H1 (cell line): Measurements from ENCODE around the gene PLXNA4. TPM values are rescaled to one million over a fixed set of nuclear protein-coding genes. Genes with fewer than 3 reads are reported as not detected.

Source experiments
- CTCF ChIA-PET: fragments of 300-600 bp; sonication (Branson Sonifier 250); formaldehyde crosslinking; loops from one replicate; lab custom pipeline; 2021; ENCODE audit not compliant: partially characterized antibody; lab: Charles Lee
- POLR2A ChIA-PET: fragments of 300-600 bp; sonication (Branson Sonifier 250); formaldehyde crosslinking; loops from one replicate; lab custom pipeline; 2021; ENCODE audit warnings: inconsistent platforms; ENCODE audit not compliant: partially characterized antibody; lab: Charles Lee
- DNase-seq, 2 experiments: peaks; one replicate each; pipeline versions ENCODE4 v3.0.0 to v3.0.0-alpha.2; 2010 to 2022; ENCODE audit warnings: low spot score in 2 of 2, low read depth in 1 of 2, mixed read lengths in 1 of 2
- FAIRE-seq: peaks from 2 replicates; lab custom pipeline; 2011; peaks lifted over from hg19 to GRCh38; lab: Jason Lieb, UNC
- H2AFZ ChIP-seq: 2 replicates; pipeline ENCODE4 v1.8.1; 2012; ENCODE audit warnings: low read length, inconsistent platforms
- H2AK5ac ChIP-seq: 2 replicates; pipeline ENCODE4 v1.6.1; 2013; ENCODE audit warnings: low read depth, low read length
- H2BK120ac ChIP-seq: replicated peaks from 2 replicates; pipeline ENCODE3; 2013; ENCODE audit warnings: low read depth, low read length, inconsistent platforms
- H2BK12ac ChIP-seq: 2 replicates; pipeline ENCODE4 v1.6.1; 2013; ENCODE audit warnings: low read depth, low read length
- H2BK15ac ChIP-seq: 2 replicates; pipeline ENCODE4 v1.6.1; 2013; ENCODE audit warnings: low read length
- H2BK20ac ChIP-seq: 2 replicates; pipeline ENCODE4 v1.6.1; 2013; ENCODE audit warnings: low read length
- H2BK5ac ChIP-seq: 2 replicates; pipeline ENCODE4 v1.6.1; 2013; ENCODE audit warnings: low read depth, low read length
- H3K14ac ChIP-seq: 2 replicates; pipeline ENCODE4 v1.6.1; 2013; ENCODE audit warnings: inconsistent platforms; ENCODE audit not compliant: insufficient read length
- H3K18ac ChIP-seq: 2 replicates; pipeline ENCODE4 v1.6.1; 2013; ENCODE audit warnings: low read length; ENCODE audit errors: extremely low read depth
- H3K23ac ChIP-seq: 2 replicates; pipeline ENCODE4 v1.6.1; 2013; ENCODE audit warnings: inconsistent platforms; ENCODE audit not compliant: insufficient read length
- H3K23me2 ChIP-seq: 2 replicates; pipeline ENCODE4 v1.6.1; 2013; ENCODE audit warnings: low read depth, low read length
- H3K27ac ChIP-seq: 2 replicates; pipeline ENCODE4 v1.6.1; 2011; ENCODE audit warnings: low read depth, low read length, inconsistent platforms
- H3K27me3 ChIP-seq, 4 experiments: replicated peaks in 1 of 4; 1 replicate in 1 of 4; 2 replicates in 3 of 4; pipeline versions ENCODE4 v1.6.1 to v1.8.1; 2011 to 2013; ENCODE audit warnings: low read length in 3 of 4, mild to moderate bottlenecking in 3 of 4, inconsistent platforms in 2 of 4, mixed read lengths in 2 of 4, moderate library complexity in 1 of 4; ENCODE audit not compliant: control insufficient read depth in 3 of 4, insufficient read depth in 3 of 4; ENCODE audit errors: extremely low read depth in 1 of 4
- H3K36me3 ChIP-seq, 4 experiments: 2 replicates each; pipeline versions ENCODE4 v1.6.1 to v1.8.1; 2011 to 2013; ENCODE audit warnings: mild to moderate bottlenecking in 4 of 4, low read length in 3 of 4, moderate library complexity in 2 of 4, control low read depth in 1 of 4, inconsistent platforms in 1 of 4; ENCODE audit not compliant: insufficient read depth in 4 of 4, control insufficient read depth in 2 of 4
- H3K4ac ChIP-seq: replicated peaks from 2 replicates; pipeline ENCODE3; 2013; ENCODE audit warnings: low read length, low read depth, mixed read lengths, inconsistent platforms; ENCODE audit not compliant: insufficient read length
- H3K4me1 ChIP-seq, 4 experiments: replicated peaks in 1 of 4; 1 replicate in 1 of 4; 2 replicates in 3 of 4; pipeline versions ENCODE4 v1.6.1 to v1.8.1; 2011 to 2013; ENCODE audit warnings: low read length in 3 of 4, inconsistent platforms in 2 of 4, mixed read lengths in 1 of 4; ENCODE audit not compliant: insufficient read depth in 4 of 4, control insufficient read depth in 3 of 4
- H3K4me2 ChIP-seq, 2 experiments: 2 replicates each; pipeline versions ENCODE4 v1.6.1 to v1.8.1; 2011 to 2013; ENCODE audit warnings: low read depth in 2 of 2, low read length in 2 of 2, control low read depth in 1 of 2, inconsistent platforms in 1 of 2, mild to moderate bottlenecking in 1 of 2; ENCODE audit not compliant: insufficient read depth in 1 of 2
- H3K4me3 ChIP-seq, 4 experiments: fragments of 200-600, 300-600 bp in 1 of 4; sonication (generic), shearing (Covaris generic), sonication (Bioruptor Twin) in 1 of 4; 2 replicates each; pipeline versions ENCODE4 v1.5.1 to v1.8.1; 2011 to 2016; ENCODE audit warnings: low read length in 4 of 4, low read depth in 3 of 4, control low read depth in 2 of 4, inconsistent platforms in 2 of 4, mild to moderate bottlenecking in 2 of 4, mixed read lengths in 1 of 4, moderate library complexity in 1 of 4; ENCODE audit not compliant: insufficient read depth in 2 of 4; ENCODE audit errors: extremely low read depth in 1 of 4
- H3K56ac ChIP-seq: replicated peaks from 2 replicates; pipeline ENCODE3; 2013; ENCODE audit warnings: low read depth, mild to moderate bottlenecking, mixed read lengths, low read length, inconsistent platforms; ENCODE audit not compliant: insufficient read length
- H3K79me1 ChIP-seq: 2 replicates; pipeline ENCODE4 v1.6.1; 2013; ENCODE audit warnings: low read depth, low read length, control low read depth
- H3K79me2 ChIP-seq, 2 experiments: 2 replicates each; pipeline versions ENCODE4 v1.6.1 to v1.8.1; 2012 to 2013; ENCODE audit warnings: low read length in 2 of 2, mild to moderate bottlenecking in 2 of 2, inconsistent platforms in 1 of 2; ENCODE audit not compliant: insufficient read depth in 2 of 2, control insufficient read depth in 1 of 2
- H3K9ac ChIP-seq, 4 experiments: replicated peaks in 1 of 4; 1 replicate in 1 of 4; 2 replicates in 3 of 4; pipeline versions ENCODE4 v1.6.1 to v1.8.1; 2011 to 2013; ENCODE audit warnings: low read depth in 3 of 4, low read length in 3 of 4, control low read depth in 2 of 4, mild to moderate bottlenecking in 2 of 4, moderate library complexity in 2 of 4, inconsistent platforms in 1 of 4; ENCODE audit errors: extremely low read depth in 1 of 4
- H3K9me3 ChIP-seq, 2 experiments: 2 replicates each; pipeline versions ENCODE4 v1.6.1 to v1.8.1; 2012 to 2013; ENCODE audit warnings: mild to moderate bottlenecking in 2 of 2, moderate library complexity in 2 of 2, control low read depth in 1 of 2, inconsistent platforms in 1 of 2, low read depth in 1 of 2, low read length in 1 of 2, mixed read lengths in 1 of 2; ENCODE audit not compliant: insufficient read depth in 2 of 2
- H4K20me1 ChIP-seq, 2 experiments: replicated peaks in 1 of 2; 2 replicates each; pipeline versions ENCODE3 to v1.8.1; 2011 to 2013; ENCODE audit warnings: inconsistent platforms in 2 of 2, low read length in 2 of 2, mild to moderate bottlenecking in 1 of 2; ENCODE audit not compliant: insufficient read depth in 2 of 2, control insufficient read depth in 1 of 2
- H4K5ac ChIP-seq: 2 replicates; pipeline ENCODE4 v1.6.1; 2013; ENCODE audit warnings: low read length, low read depth, mixed read lengths, inconsistent platforms; ENCODE audit not compliant: insufficient read length
- H4K8ac ChIP-seq: 2 replicates; pipeline ENCODE4 v1.8.0; 2013; ENCODE audit warnings: mild to moderate bottlenecking, moderate library complexity, low read length, inconsistent platforms; ENCODE audit not compliant: insufficient read depth; ENCODE audit errors: extremely low read depth
- H4K91ac ChIP-seq: replicated peaks from 2 replicates; pipeline ENCODE3; 2013; ENCODE audit warnings: low read length, mixed read lengths, inconsistent platforms; ENCODE audit not compliant: insufficient read length
- BCL11A ChIP-seq, 2 experiments: IDR thresholded peaks; one replicate each; pipeline ENCODE4 v1.6.1; 2011; ENCODE audit warnings: low read depth in 2 of 2, low read length in 2 of 2, mild to moderate bottlenecking in 2 of 2
- BRCA1 ChIP-seq: IDR thresholded peaks from 2 replicates; pipeline ENCODE4 v1.6.1; 2012; ENCODE audit warnings: low read depth, low read length, improper control_type of control experiment
- CEBPB ChIP-seq: IDR thresholded peaks from 2 replicates; pipeline ENCODE4 v1.6.1; 2012; ENCODE audit warnings: low read depth, low read length
- CHD1 ChIP-seq: IDR thresholded peaks from 2 replicates; pipeline ENCODE4 v1.6.1; 2012; ENCODE audit warnings: low read depth, low read length, improper control_type of control experiment
- CREB1 ChIP-seq: IDR thresholded peaks from 2 replicates; pipeline ENCODE4 v1.6.1; 2012; ENCODE audit warnings: inconsistent platforms
- KDM1A ChIP-seq: fragments of 200-600, 300-600 bp; sonication (generic); IDR thresholded peaks from 2 replicates; pipeline ENCODE4 v1.7.1; 2016; ENCODE audit warnings: mild to moderate bottlenecking, low read length, borderline replicate concordance
- NANOG ChIP-seq: IDR thresholded peaks from 2 replicates; pipeline ENCODE4 v1.6.1; 2011; ENCODE audit warnings: low read length, low read depth, mild to moderate bottlenecking, inconsistent platforms; ENCODE audit not compliant: insufficient read depth, poor library complexity, severe bottlenecking
- PHF8 ChIP-seq: fragments of 200-600 bp; sonication (generic); conservative IDR thresholded peaks from 2 replicates; pipeline ENCODE4 v1.7.1; 2012; ENCODE audit warnings: low read depth, mild to moderate bottlenecking, inconsistent platforms, low read length, moderate library complexity
- RAD21 ChIP-seq, 2 experiments: IDR thresholded peaks in 1 of 2; conservative IDR thresholded peaks in 1 of 2; 2 replicates each; pipeline ENCODE4 v1.6.1; 2011; ENCODE audit warnings: low read depth in 2 of 2, low read length in 2 of 2, improper control_type of control experiment in 1 of 2, inconsistent platforms in 1 of 2, mild to moderate bottlenecking in 1 of 2, moderate library complexity in 1 of 2
- TAF1 ChIP-seq: IDR thresholded peaks from 2 replicates; pipeline ENCODE4 v1.6.1; 2011; ENCODE audit warnings: mild to moderate bottlenecking, low read depth, low read length
- TAF7 ChIP-seq: optimal IDR thresholded peaks from 2 replicates; pipeline ENCODE3; 2011; ENCODE audit warnings: low read depth, mild to moderate bottlenecking, inconsistent platforms, low read length, moderate library complexity, borderline replicate concordance
- TBP ChIP-seq: IDR thresholded peaks from 2 replicates; pipeline ENCODE4 v1.6.1; 2011; ENCODE audit warnings: low read depth, low read length, improper control_type of control experiment
- TEAD4 ChIP-seq: IDR thresholded peaks from 2 replicates; pipeline ENCODE4 v1.6.1; 2012; ENCODE audit warnings: low read depth, low read length, inconsistent platforms, mixed read lengths
- WGBS, 2 experiments: shearing (Covaris generic) in 1 of 2; methylation state at CpG; one replicate each; pipeline versions ENCODE4 v1.1.6 to v1.1.7; 2013 to 2015; ENCODE audit warnings: low lambda C conversion rate in 2 of 2, mixed read lengths in 2 of 2, inconsistent platforms in 1 of 2, low coverage in 1 of 2, missing lambda C conversion rate in 1 of 2; ENCODE audit not compliant: insufficient replicate concordance in 2 of 2, insufficient coverage in 1 of 2, insufficient read length in 1 of 2; ENCODE audit errors: extremely low coverage in 1 of 2, missing lambda C conversion rate in 1 of 2; 5-methylcytosine and 5-hydroxymethylcytosine counted together
- polyA plus RNA-seq, 7 experiments: library from polyadenylated mRNA; depleted of rRNA in 3 of 7; stranded (reverse) in 5 of 7; unstranded in 2 of 7; fragments of >200 nt in 5 of 7; fragments of 200-250 nt in 2 of 7; gene quantifications; 1 replicate in 5 of 7; 2 replicates in 1 of 7; 4 replicates in 1 of 7; pipeline versions ENCODE4 v1.2.1 to v1.2.3, GENCODE V29; 2011 to 2013; ENCODE audit warnings: missing spikeins in 2 of 7, mixed read lengths in 2 of 7
- total RNA-seq: library from RNA; stranded (reverse); fragmentation: NEBNext Ultra II Directional; extraction: Animal tissue kit (Norgen Biotek cat#: 25700); gene quantifications from 2 replicates; pipeline ENCODE4 v1.2.1, GENCODE V29; 2021
- TF ChIP-seq, protein P1 (sequence below): IDR thresholded peaks from 2 replicates; pipeline ENCODE4 v1.6.1; 2011; ENCODE audit warnings: low read length, improper control_type of control experiment

PLXNA4 gene
- total and polyA plus RNA-seq, 2 of the 8 experiments (the other 6 are each of a cell fraction or from before 2014, with no cell fraction given), result 0.76 to 0.79 TPM

DNA sequence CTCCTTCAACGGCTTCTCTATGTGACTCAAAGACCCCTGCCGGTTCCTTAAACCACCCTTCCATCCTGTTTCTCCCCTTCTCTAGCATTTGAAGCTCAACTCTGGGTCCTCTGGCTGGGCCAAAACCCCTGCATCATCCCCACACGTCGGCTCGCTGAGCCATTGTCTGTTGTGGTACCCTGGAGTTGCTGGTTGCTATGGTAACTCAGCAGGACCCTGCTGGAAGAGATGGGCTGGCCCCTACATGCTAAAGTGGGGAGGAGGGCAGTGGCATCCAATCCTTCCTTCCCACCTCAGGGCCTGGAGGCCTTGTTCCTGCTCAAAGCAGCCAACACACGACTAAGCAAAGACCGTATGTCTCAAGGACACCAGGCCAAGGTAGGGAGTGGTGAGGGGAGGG, 452.5 kb downstream of the PLXNA4 start:
- Histone ChIP-seq H4K8ac (no peak overlapping the region), H4K91ac (no peak overlapping the region), H3K27me3 (no peaks in the 10 kb centered on the region), H3K18ac (no peak overlapping the region), H3K9me3 (no peaks in the 10 kb centered on the region), H2BK12ac (no peak overlapping the region), H3K4me3 (no peak overlapping the region), H4K20me1 (no peaks in the 10 kb centered on the region), H4K5ac (no peak overlapping the region), H3K4me2 (no peak overlapping the region), H3K9ac (no peak overlapping the region), H3K79me1 (no peaks in the 10 kb centered on the region), H3K79me2 (no peaks in the 10 kb centered on the region), H3K4ac (no peak overlapping the region), H2AK5ac (no peak overlapping the region), H2BK5ac (no peak overlapping the region), H2BK15ac (no peak overlapping the region), H3K4me1 (peaks cover 0 to 6% (median 0%) of the 10 kb centered on the region in 4 experiments; a peak in 4 of 7 replicates), H3K23me2 (peaks cover 2% of the 10 kb centered on the region; the same call in 1 of the 2 replicates), H3K23ac (no peak overlapping the region), H2BK20ac (no peak overlapping the region), H3K14ac (no peak overlapping the region), H3K56ac (no peak overlapping the region), H3K27ac (no peak overlapping the region), H2AFZ (no peak overlapping the region), H3K36me3 (no peaks in the 10 kb centered on the region), H2BK120ac (no peak overlapping the region)
- DNase-seq, result no peak
- WGBS, 2 experiments, result 70% methylated on average over 7 of the region's 7 CpGs; no CpG with 5 or more reads in 1 of the 2 experiments
- CTCF ChIA-PET, result interaction anchor here (1.1 to 1.2 kb wide), 3 partner anchors 11 to 12 kb away, joined by 3 read pairs; no protein-coding TSS in a partner anchor
- no peak for FAIRE-seq
- POLR2A ChIA-PET, result no interaction called here
- TF ChIP-seq TEAD4 (no peak), BCL11A (IDR thresholded peaks at IDR 0.05; ENCODE audit: low read depth in 2 of 2, low read length in 2 of 2) (no peak), RAD21 (IDR thresholded peaks at IDR 0.05 in 1 of 2, conservative IDR thresholded peaks at IDR 0.05 in 1 of 2; ENCODE audit: low read depth in 2 of 2, low read length in 2 of 2) (no peak), CREB1 (no peak), KDM1A (no peak), PHF8 (no peak), CHD1 (no peak), TAF1 (no peak), TAF7 (no peak), TBP (no peak), NANOG (no peak), CEBPB (no peak), BRCA1 (no peak)
- TF ChIP-seq, protein P1, sequence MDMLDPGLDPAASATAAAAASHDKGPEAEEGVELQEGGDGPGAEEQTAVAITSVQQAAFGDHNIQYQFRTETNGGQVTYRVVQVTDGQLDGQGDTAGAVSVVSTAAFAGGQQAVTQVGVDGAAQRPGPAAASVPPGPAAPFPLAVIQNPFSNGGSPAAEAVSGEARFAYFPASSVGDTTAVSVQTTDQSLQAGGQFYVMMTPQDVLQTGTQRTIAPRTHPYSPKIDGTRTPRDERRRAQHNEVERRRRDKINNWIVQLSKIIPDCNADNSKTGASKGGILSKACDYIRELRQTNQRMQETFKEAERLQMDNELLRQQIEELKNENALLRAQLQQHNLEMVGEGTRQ, result no peak
